ENCODE results near the gene SLC9A1.

- TF ChIP-seq CTCF (IDR thresholded peaks at IDR 0.05) (peak in 6 of 12 donors; percentile 16 to 37 (median 22)), POLR2A (IDR thresholded peaks at IDR 0.05) (peak in 1 of 2 donors; percentile 21)
Observed at GRCh38 chr1:27111626-27112573, 43.0 kb downstream of the SLC9A1 start.
